Spinal cord (tissue), 10 donors: ENCODE results near the gene GPD1. TPM values are rescaled to one million over a fixed set of nuclear protein-coding genes. Genes with fewer than 3 reads are reported as not detected.

Experiments used
- DNase-seq, 6 donors: peaks; one replicate each; pipeline versions ENCODE4 v3.0.0 to v3.0.0-alpha.2; 2013 to 2015; ENCODE audit warnings: low spot score in 6 of 6, low read depth in 4 of 6
- H3K27ac ChIP-seq: one replicate; pipeline ENCODE4 v1.5.1; 2013; ENCODE audit warnings: low read depth, low read length, control low read depth
- H3K27me3 ChIP-seq: one replicate; pipeline ENCODE4 v1.6.1; 2013; ENCODE audit warnings: low read length; ENCODE audit not compliant: control insufficient read depth, insufficient read depth
- H3K36me3 ChIP-seq: one replicate; pipeline ENCODE4 v1.6.1; 2013; ENCODE audit warnings: low read length; ENCODE audit not compliant: control insufficient read depth, insufficient read depth
- H3K4me1 ChIP-seq: one replicate; pipeline ENCODE4 v1.6.1; 2013; ENCODE audit warnings: low read length; ENCODE audit not compliant: control insufficient read depth, insufficient read depth
- H3K4me3 ChIP-seq: one replicate; pipeline ENCODE4 v1.5.1; 2013; ENCODE audit warnings: low read depth, low read length, control low read depth
- H3K9me3 ChIP-seq: one replicate; pipeline ENCODE4 v1.6.1; 2013; ENCODE audit warnings: low read length; ENCODE audit not compliant: control insufficient read depth, insufficient read depth
- WGBS: methylation state at CpG from one replicate; pipeline ENCODE4 v1.1.5; 2013; ENCODE audit warnings: missing lambda C conversion rate; ENCODE audit not compliant: insufficient coverage; 5-methylcytosine and 5-hydroxymethylcytosine counted together
- polyA plus RNA-seq, 2 donors: library from polyadenylated mRNA; unstranded; fragments of 120-200 nt; gene quantifications; one replicate each; pipeline ENCODE4 v1.2.1, GENCODE V29; 2013; ENCODE audit not compliant: insufficient read length in 2 of 2
- total RNA-seq, 2 donors: library from RNA; depleted of rRNA in 1 of 2; stranded (reverse); fragments of 120-200 nt in 1 of 2; fragments of >200 nt in 1 of 2; gene quantifications; one replicate each; pipeline versions ENCODE4 v1.2.3 to v1.2.4, GENCODE V29; 2013 to 2014
- donor health status: healthy.

Gene GPD1
- total and polyA plus RNA-seq, 4 donors: 14.8 to 52.6 (median 29.3) TPM

GRCh38 chr12:50117057-50117622 lies 13.3 kb downstream of the GPD1 start:
- DNase-seq: no peak
- no peaks in the 10 kb centered on the region for H3K9me3 ChIP-seq
- 89% methylated on average over 3 of the region's 6 CpGs for WGBS
- H3K27ac ChIP-seq: no peak overlapping the region
- H3K4me3 ChIP-seq: no peak overlapping the region
- H3K36me3 ChIP-seq: peaks cover 39% of the 10 kb centered on the region
- no peaks in the 10 kb centered on the region for H3K27me3 ChIP-seq
- H3K4me1 ChIP-seq: peaks cover 17% of the 10 kb centered on the region

GRCh38 chr12:50119387-50119786 lies 15.6 kb downstream of the GPD1 start:
- DNase-seq: no peak
- Histone ChIP-seq H3K9me3 (no peaks in the 10 kb centered on the region), H3K27ac (no peak overlapping the region), H3K27me3 (no peaks in the 10 kb centered on the region), H3K4me1 (no peaks in the 10 kb centered on the region), H3K4me3 (no peak overlapping the region), H3K36me3 (peaks cover 37% of the 10 kb centered on the region)
- WGBS: no CpG with 5 or more reads among the region's 2 CpGs

GRCh38 chr12:50120521-50120920 lies 16.7 kb downstream of the GPD1 start:
- WGBS: 93% methylated on average over 3 of the region's 3 CpGs
- H3K4me3 ChIP-seq: no peak overlapping the region

GRCh38 chr12:50120953-50121352 lies 17.1 kb downstream of the GPD1 start:
- H3K4me3 ChIP-seq: no peak overlapping the region
- no peak for DNase-seq
- H3K36me3 ChIP-seq: peaks cover 24% of the 10 kb centered on the region
- H3K27me3 ChIP-seq: no peaks in the 10 kb centered on the region
- H3K27ac ChIP-seq: no peak overlapping the region
- WGBS: 96% methylated on average over 3 of the region's 3 CpGs
- H3K9me3 ChIP-seq: no peaks in the 10 kb centered on the region
- no peaks in the 10 kb centered on the region for H3K4me1 ChIP-seq

More at GRCh38 chr12:50120521-50120920, 16.7 kb downstream of the GPD1 start:
- no peaks in the 10 kb centered on the region for H3K4me1 ChIP-seq
- H3K9me3 ChIP-seq: no peaks in the 10 kb centered on the region
- no peak overlapping the region for H3K27ac ChIP-seq
- H3K36me3 ChIP-seq: peaks cover 28% of the 10 kb centered on the region
- no peak for DNase-seq
- H3K27me3 ChIP-seq: no peaks in the 10 kb centered on the region

- Histone ChIP-seq H3K4me3 (no peak overlapping the region), H3K9me3 (no peaks in the 10 kb centered on the region), H3K4me1 (no peaks in the 10 kb centered on the region), H3K27me3 (no peaks in the 10 kb centered on the region), H3K36me3 (peaks cover 24% of the 10 kb centered on the region), H3K27ac (no peak overlapping the region)
- no CpG with 5 or more reads among the region's 5 CpGs for WGBS
- DNase-seq: no peak
Measured at GRCh38 chr12:50121641-50122040, 17.8 kb downstream of the GPD1 start.

- H3K9me3 ChIP-seq: no peaks in the 10 kb centered on the region
- peaks cover 22% of the 10 kb centered on the region for H3K36me3 ChIP-seq
- DNase-seq: no peak
- no peaks in the 10 kb centered on the region for H3K27me3 ChIP-seq
- 89% methylated on average over 1 of the region's 2 CpGs for WGBS
- no peaks in the 10 kb centered on the region for H3K4me1 ChIP-seq
- no peak overlapping the region for H3K27ac ChIP-seq
- no peak overlapping the region for H3K4me3 ChIP-seq
Measured at GRCh38 chr12:50123203-50123602, 19.4 kb downstream of the GPD1 start.

- peaks cover 38% of the 10 kb centered on the region for H3K36me3 ChIP-seq
- H3K9me3 ChIP-seq: no peaks in the 10 kb centered on the region
- no peak for DNase-seq
- WGBS: 100% methylated on average over 1 of the region's 2 CpGs
- no peak overlapping the region for H3K27ac ChIP-seq
- H3K27me3 ChIP-seq: no peaks in the 10 kb centered on the region
- H3K4me1 ChIP-seq: no peaks in the 10 kb centered on the region
- H3K4me3 ChIP-seq: no peak overlapping the region
Measured at GRCh38 chr12:50127546-50127945, 23.7 kb downstream of the GPD1 start.

GRCh38 chr12:50129290-50129689 lies 25.5 kb downstream of the GPD1 start:
- H3K27ac ChIP-seq: no peak overlapping the region

GRCh38 chr12:50132505-50133135 lies 28.8 kb downstream of the GPD1 start:
- no CpG with 5 or more reads among the region's 2 CpGs for WGBS
- H3K4me1 ChIP-seq: no peaks in the 10 kb centered on the region
- H3K27me3 ChIP-seq: no peaks in the 10 kb centered on the region
- peaks cover 58% of the 10 kb centered on the region for H3K36me3 ChIP-seq
- no peaks in the 10 kb centered on the region for H3K9me3 ChIP-seq
- peak in 3 of 6 donors; percentile 31 to 68 (median 63) for DNase-seq
- no peak overlapping the region for H3K27ac ChIP-seq
- H3K4me3 ChIP-seq: no peak overlapping the region

More at GRCh38 chr12:50129290-50129689, 25.5 kb downstream of the GPD1 start:
- H3K4me1 ChIP-seq: no peaks in the 10 kb centered on the region
- no peaks in the 10 kb centered on the region for H3K27me3 ChIP-seq
- no peak overlapping the region for H3K4me3 ChIP-seq
- no peak for DNase-seq
- no peaks in the 10 kb centered on the region for H3K9me3 ChIP-seq
- H3K36me3 ChIP-seq: peaks cover 52% of the 10 kb centered on the region
- no CpG with 5 or more reads among the region's 4 CpGs for WGBS

- H3K9me3 ChIP-seq: no peaks in the 10 kb centered on the region
- H3K27me3 ChIP-seq: no peaks in the 10 kb centered on the region
- H3K4me1 ChIP-seq: no peaks in the 10 kb centered on the region
- no peak overlapping the region for H3K4me3 ChIP-seq
- no peak overlapping the region for H3K27ac ChIP-seq
- DNase-seq: no peak
- WGBS: 93% methylated on average over 7 of the region's 8 CpGs
- H3K36me3 ChIP-seq: peaks cover 18% of the 10 kb centered on the region
Measured at GRCh38 chr12:50142993-50143392, 39.2 kb downstream of the GPD1 start.
